ENCODE measurements around the gene PRR29. TPM values are rescaled to one million over a fixed set of nuclear protein-coding genes. Genes with fewer than 3 reads are reported as not detected.

Gene PRR29
- total and polyA plus RNA-seq, 12 donors = 0.05 to 1.8 (median 0.64) TPM; not detected in 2

DNA sequence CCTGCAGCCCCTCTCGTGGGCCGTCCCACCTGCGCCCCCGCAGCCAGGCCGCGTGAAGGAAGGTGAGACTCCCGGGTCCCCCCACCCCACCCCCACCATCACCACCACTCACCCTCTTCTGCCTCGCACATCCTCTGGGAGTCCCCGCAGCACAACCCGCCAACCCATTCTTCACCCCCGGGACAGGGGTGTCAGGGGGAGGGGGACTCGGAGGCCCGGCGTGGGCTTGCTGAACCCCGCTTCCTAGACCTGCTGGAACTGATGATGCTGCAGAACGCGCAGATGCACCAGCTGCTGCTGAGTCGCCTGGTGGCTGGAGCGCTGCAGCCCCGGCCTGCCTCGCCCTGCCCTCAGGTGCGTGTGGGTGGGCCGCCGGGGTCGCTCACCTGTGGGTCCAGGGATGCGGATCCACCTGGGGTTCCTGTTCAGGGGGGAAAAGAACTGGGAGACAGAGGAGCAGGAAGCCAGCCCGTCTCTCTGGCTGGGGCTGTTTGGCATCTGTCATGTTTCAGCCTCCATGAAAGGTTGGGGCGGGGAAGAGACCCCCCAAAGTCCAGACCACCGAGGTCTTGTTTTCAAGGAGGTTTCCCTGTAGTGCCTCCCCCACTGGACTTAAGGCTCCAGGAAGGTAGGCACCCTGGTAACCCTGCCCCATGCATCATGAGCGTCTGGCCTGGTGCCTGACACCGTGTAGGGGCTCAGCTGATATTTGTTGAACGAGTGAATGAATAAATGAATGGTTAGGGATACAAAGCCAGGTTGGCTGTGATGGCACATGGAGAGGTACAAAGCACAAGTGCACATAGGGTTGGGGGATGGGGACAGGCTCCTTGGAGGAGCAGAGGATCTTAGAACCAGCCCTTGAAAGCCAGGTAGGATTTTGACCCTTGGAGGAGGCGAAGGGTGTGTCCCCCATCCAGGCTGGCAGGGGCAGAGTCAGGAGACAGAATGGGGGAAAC, 849 bp downstream of the PRR29 start:
- DNase-seq = peak in 1 of 7 donors; percentile 48
- WGBS, 4 donors = 31 to 72% (median 46%) methylated on average over 6 to 33 of the region's 33 CpGs
- Histone ChIP-seq H3K27me3 (peaks cover 6% of the 10 kb centered on the region), H3K4me3 (peak overlapping the region in 2 of 4 donors; percentile 56 to 77), H3K4me1 (replicated peaks in 1 of 2) (peaks cover 10 to 15% of the 10 kb centered on the region in 2 donors), H3K36me3 (replicated peaks in 1 of 2) (no peaks in the 10 kb centered on the region), H3K27ac (no peak overlapping the region), H3K9me3 (replicated peaks in 1 of 3) (no peaks in the 10 kb centered on the region)
- TF ChIP-seq, protein P1, sequence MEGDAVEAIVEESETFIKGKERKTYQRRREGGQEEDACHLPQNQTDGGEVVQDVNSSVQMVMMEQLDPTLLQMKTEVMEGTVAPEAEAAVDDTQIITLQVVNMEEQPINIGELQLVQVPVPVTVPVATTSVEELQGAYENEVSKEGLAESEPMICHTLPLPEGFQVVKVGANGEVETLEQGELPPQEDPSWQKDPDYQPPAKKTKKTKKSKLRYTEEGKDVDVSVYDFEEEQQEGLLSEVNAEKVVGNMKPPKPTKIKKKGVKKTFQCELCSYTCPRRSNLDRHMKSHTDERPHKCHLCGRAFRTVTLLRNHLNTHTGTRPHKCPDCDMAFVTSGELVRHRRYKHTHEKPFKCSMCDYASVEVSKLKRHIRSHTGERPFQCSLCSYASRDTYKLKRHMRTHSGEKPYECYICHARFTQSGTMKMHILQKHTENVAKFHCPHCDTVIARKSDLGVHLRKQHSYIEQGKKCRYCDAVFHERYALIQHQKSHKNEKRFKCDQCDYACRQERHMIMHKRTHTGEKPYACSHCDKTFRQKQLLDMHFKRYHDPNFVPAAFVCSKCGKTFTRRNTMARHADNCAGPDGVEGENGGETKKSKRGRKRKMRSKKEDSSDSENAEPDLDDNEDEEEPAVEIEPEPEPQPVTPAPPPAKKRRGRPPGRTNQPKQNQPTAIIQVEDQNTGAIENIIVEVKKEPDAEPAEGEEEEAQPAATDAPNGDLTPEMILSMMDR (IDR thresholded peaks at IDR 0.05) = no peak
- no peak for TF ChIP-seq POLR2A (IDR thresholded peaks at IDR 0.05)
- intact Hi-C loops (cut with DNase I) = no loop called here

DNA sequence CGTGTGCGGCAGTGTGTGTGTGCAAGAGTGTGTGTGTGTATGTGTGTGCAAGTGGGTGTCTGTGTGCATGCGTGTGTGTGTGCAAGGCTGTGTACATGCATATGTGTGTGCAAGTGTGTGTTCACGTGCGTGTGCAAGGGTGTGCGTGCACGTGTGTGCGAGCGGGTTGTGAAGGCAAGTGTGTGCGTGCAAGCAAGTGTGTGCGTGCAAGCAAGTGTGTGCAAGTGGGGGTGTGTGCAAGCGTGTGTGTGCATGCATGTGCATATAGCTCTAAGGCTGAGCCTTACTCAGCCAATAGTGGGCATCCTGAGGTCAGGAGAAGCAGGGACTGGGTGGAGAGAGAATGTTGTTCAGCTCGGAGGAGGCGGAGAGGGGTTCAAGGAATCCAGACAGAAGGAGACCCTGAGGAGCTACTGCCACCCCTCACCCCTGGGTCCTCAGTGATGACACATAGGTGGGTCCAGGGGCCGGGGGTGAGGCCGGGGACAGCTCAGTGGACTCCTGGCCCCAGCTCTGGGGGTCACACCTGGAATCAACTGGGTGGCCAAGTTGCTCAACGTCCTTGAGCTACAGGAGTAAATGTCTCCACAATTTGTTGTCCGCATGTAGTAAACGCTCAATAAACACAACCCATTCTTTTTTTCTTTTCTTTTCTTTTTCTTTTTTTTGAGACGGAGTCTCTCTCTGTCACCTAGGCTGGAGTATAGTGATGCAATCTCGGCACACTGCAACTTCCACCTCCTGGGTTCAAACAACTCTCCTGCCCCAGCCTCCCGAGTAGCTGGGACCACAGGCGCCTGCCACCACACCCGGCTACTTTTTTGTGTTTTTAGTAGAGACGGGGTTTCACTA, 1.8 kb downstream of the PRR29 start:
- Histone ChIP-seq H3K9me3 (replicated peaks in 1 of 3) (no peaks in the 10 kb centered on the region), H3K4me3 (no peak overlapping the region), H3K27ac (no peak overlapping the region), H3K36me3 (replicated peaks in 1 of 2) (no peaks in the 10 kb centered on the region), H3K4me1 (replicated peaks in 1 of 2) (peaks cover 10 to 15% of the 10 kb centered on the region in 2 donors), H3K27me3 (peaks cover 6% of the 10 kb centered on the region)
- 84 to 85% (median 85%) methylated on average over 25 of the region's 25 CpGs for WGBS, 4 donors
- intact Hi-C loops (cut with DNase I) = loop anchor here in 1 of 2 donors (10.0 kb wide), 1 partner anchor 75 kb away; no protein-coding TSS in a partner anchor
- peak in 1 of 7 donors; percentile 44 for DNase-seq
- TF ChIP-seq, protein P1 (IDR thresholded peaks at IDR 0.05) = no peak
- no peak for TF ChIP-seq POLR2A (IDR thresholded peaks at IDR 0.05)

DNA sequence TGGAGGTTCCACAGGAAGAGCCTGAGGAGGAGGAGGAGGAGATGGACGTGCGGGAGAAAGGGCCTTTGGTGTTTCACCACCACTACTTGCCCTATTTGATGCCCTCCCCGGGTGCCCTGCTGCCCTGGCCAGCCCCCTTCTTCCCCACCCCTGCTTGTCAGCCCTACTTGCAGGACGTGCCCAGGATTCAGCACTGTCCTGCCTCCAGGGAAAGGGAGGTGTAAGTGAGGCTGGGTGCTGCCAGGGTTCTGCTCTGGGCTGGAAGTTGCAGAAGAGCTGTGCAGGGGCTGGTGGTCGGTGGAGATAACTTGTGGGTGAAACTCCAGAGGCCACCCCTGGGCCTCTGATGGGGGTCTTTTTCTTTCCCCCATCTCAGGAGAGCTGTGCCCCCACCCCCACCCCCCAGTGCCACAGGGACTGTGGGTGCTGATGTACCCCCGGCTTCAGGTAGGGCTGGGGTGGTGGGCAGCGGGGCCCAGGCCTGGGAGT, 3.0 kb downstream of the PRR29 start:
- peaks cover 10 to 15% of the 10 kb centered on the region in 2 donors for H3K4me1 ChIP-seq (replicated peaks in 1 of 2)
- no peak overlapping the region for H3K4me3 ChIP-seq
- H3K27me3 ChIP-seq = peaks cover 6% of the 10 kb centered on the region
- H3K36me3 ChIP-seq (replicated peaks in 1 of 2) = no peaks in the 10 kb centered on the region
- intact Hi-C loops (cut with DNase I) = loop anchor here in 1 of 2 donors (10.0 kb wide), 1 partner anchor 76 kb away; no protein-coding TSS in a partner anchor
- WGBS, 4 donors = 76 to 100% (median 83%) methylated on average over 2 to 7 of the region's 7 CpGs
- peak overlapping the region in 1 of 5 donors; percentile 56 for H3K27ac ChIP-seq
- H3K9me3 ChIP-seq (replicated peaks in 1 of 3) = no peaks in the 10 kb centered on the region
- TF ChIP-seq, protein P1 (IDR thresholded peaks at IDR 0.05) = no peak
- TF ChIP-seq POLR2A (IDR thresholded peaks at IDR 0.05) = no peak
- peak in 2 of 7 donors; percentile 8 to 43 for DNase-seq

Measured in adrenal gland (tissue), 12 donors.